K562 (cell line): Measurements from ENCODE around the gene TYW5. TPM values are rescaled to one million over a fixed set of nuclear protein-coding genes. Genes with fewer than 3 reads are reported as not detected.

Experiments
- ATAC-seq: fragments of 200-7000 bp; cut with Tn5 transposase; 3 replicates; pipeline ENCODE4 v1.9.1; 2020; ENCODE audit warnings: moderate library complexity
- BruUV-seq: library from RNA; stranded (reverse); fragments of 400-500 nt; replicated peaks from 2 replicates; lab custom pipeline; 2021; lab: Mats Ljungman, UMichigan
- CTCF ChIA-PET: fragments of 300-600 bp; formaldehyde crosslinking; extraction: SDS; loops from one replicate; lab custom pipeline; 2021; ENCODE audit warnings: low intra/inter-chr PET ratio; lab: Yijun Ruan, JAX
- POLR2A ChIA-PET: fragments of 300-600, 350-650 bp; sonication (Branson Sonifier 250); formaldehyde crosslinking; extraction: SDS; loops from one replicate; lab custom pipeline; 2021; ENCODE audit warnings: antibody characterized with exemption, inconsistent platforms; lab: Yijun Ruan, JAX
- DNase-seq, 4 experiments: peaks; one replicate each; pipeline versions ENCODE4 v3.0.0 to v3.0.0-alpha.2; 2011 to 2018; ENCODE audit warnings: low spot score in 3 of 4, mixed read lengths in 3 of 4; ENCODE audit errors: extremely low read depth in 1 of 4
- FAIRE-seq: peaks from 2 replicates; lab custom pipeline; 2011; peaks lifted over from hg19 to GRCh38; lab: Jason Lieb, UNC
- H2AFZ ChIP-seq: 2 replicates; pipeline ENCODE4 v1.6.0; 2011; ENCODE audit warnings: low read depth, low read length, control low read depth, inconsistent platforms
- H3K27ac ChIP-seq: fragments of 200-600 bp; 3 replicates; pipeline ENCODE4 v1.8.0; 2011; ENCODE audit warnings: low read depth, mild to moderate bottlenecking, control low read depth, inconsistent platforms, low read length, moderate library complexity, mixed read lengths; ENCODE audit errors: extremely low read depth
- H3K27me3 ChIP-seq, 2 experiments: fragments of 300-600 bp in 1 of 2; 2 replicates in 1 of 2; 3 replicates in 1 of 2; pipeline versions ENCODE4 v1.6.0 to v1.8.0; 2011; ENCODE audit warnings: inconsistent platforms in 2 of 2, low read length in 2 of 2, mild to moderate bottlenecking in 1 of 2, mixed read lengths in 1 of 2, moderate library complexity in 1 of 2; ENCODE audit not compliant: control insufficient read depth in 2 of 2, insufficient read depth in 2 of 2
- H3K36me3 ChIP-seq: fragments of 300-600 bp; 3 replicates; pipeline ENCODE4 v1.8.0; 2011; ENCODE audit warnings: mild to moderate bottlenecking, low read length, inconsistent platforms; ENCODE audit not compliant: control insufficient read depth, insufficient read depth
- H3K4me1 ChIP-seq, 2 experiments: fragments of 200-600 bp in 1 of 2; replicated peaks in 1 of 2; 2 replicates in 1 of 2; 3 replicates in 1 of 2; pipeline versions ENCODE4 v1.5.1 to v1.8.0; 2011; ENCODE audit warnings: inconsistent platforms in 2 of 2, low read length in 2 of 2, mild to moderate bottlenecking in 1 of 2, mixed read lengths in 1 of 2, moderate library complexity in 1 of 2; ENCODE audit not compliant: control insufficient read depth in 2 of 2, insufficient read depth in 2 of 2
- H3K4me2 ChIP-seq: 2 replicates; pipeline ENCODE4 v1.6.1; 2011; ENCODE audit warnings: low read length, control low read depth, inconsistent platforms, mixed read lengths; ENCODE audit not compliant: insufficient read depth
- H3K4me3 ChIP-seq: fragments of 200-600 bp; sonication (generic), shearing (Covaris generic); 2 replicates; pipeline ENCODE4 v1.5.1; 2016; ENCODE audit warnings: control low read depth, inconsistent platforms
- H3K79me2 ChIP-seq: fragments of 200-600 bp; 3 replicates; pipeline ENCODE4 v1.8.0; 2011; ENCODE audit warnings: low read length, inconsistent platforms; ENCODE audit not compliant: control insufficient read depth, insufficient read depth
- H3K9ac ChIP-seq, 2 experiments: 2 replicates each; pipeline versions ENCODE4 v1.6.0 to v1.6.1; 2011; ENCODE audit warnings: low read depth in 2 of 2, low read length in 2 of 2, control low read depth in 1 of 2, inconsistent platforms in 1 of 2, mild to moderate bottlenecking in 1 of 2, mixed read lengths in 1 of 2; ENCODE audit not compliant: insufficient read depth in 1 of 2
- H3K9me1 ChIP-seq: one replicate; pipeline ENCODE4 v1.6.0; 2011; ENCODE audit warnings: inconsistent platforms, mild to moderate bottlenecking, low read length, moderate library complexity; ENCODE audit not compliant: control insufficient read depth, insufficient read depth
- H3K9me3 ChIP-seq: replicated peaks from 2 replicates; pipeline ENCODE4 v1.5.1; 2011; ENCODE audit warnings: low read depth, low read length, inconsistent platforms; ENCODE audit not compliant: control insufficient read depth, insufficient read depth
- H4K20me1 ChIP-seq: replicated peaks from 2 replicates; pipeline ENCODE4 v1.6.1; 2011; ENCODE audit warnings: low read length, inconsistent platforms, mixed read lengths; ENCODE audit not compliant: control insufficient read depth, insufficient read depth
- ILF3 ChIP-seq: fragments of 450-650 bp; IDR thresholded peaks from 2 replicates; pipeline ENCODE4 v1.6.1; 2018; ENCODE audit warnings: antibody characterized with exemption, mild to moderate bottlenecking, moderate library complexity, borderline replicate concordance
- MEIS2 ChIP-seq: fragments of 450-650 bp; IDR thresholded peaks from 2 replicates; pipeline ENCODE4 v1.6.1; 2014; ENCODE audit warnings: mild to moderate bottlenecking; ENCODE audit not compliant: partially characterized antibody
- ZNF311 ChIP-seq: fragments of 250-450 bp; sonication (Bioruptor Pico); IDR thresholded peaks from 2 replicates; pipeline ENCODE4 v1.4.0; 2020; ENCODE audit warnings: mild to moderate bottlenecking, moderate library complexity
- ZNF41 ChIP-seq: fragments of 250-450 bp; sonication (Bioruptor Pico); conservative IDR thresholded peaks from 2 replicates; pipeline ENCODE4 v1.4.0; 2020; ENCODE audit warnings: mild to moderate bottlenecking
- WGBS: fragments of 100-300 bp; shearing (Covaris generic); methylation state at CpG from one replicate; pipeline ENCODE4 v1.1.6; 2016; ENCODE audit warnings: low coverage, mixed read lengths; ENCODE audit not compliant: insufficient coverage; ENCODE audit errors: missing lambda C conversion rate; 5-methylcytosine and 5-hydroxymethylcytosine counted together
- in situ Hi-C: fragments of 300-500 bp; cut with MboI; formaldehyde crosslinking; loops from 4 replicates; pipeline ENCODE4 v1.15.0; 2018; ENCODE audit warnings: inconsistent platforms, mixed read lengths
- intact Hi-C: fragments of 100-400 bp; cut with micrococcal nuclease; formaldehyde crosslinking; loops from 2 replicates; pipeline ENCODE4 v1.14.2; 2022
- polyA plus RNA-seq, 8 experiments: library from polyadenylated mRNA; depleted of rRNA in 4 of 8; stranded (reverse) in 5 of 8; unstranded in 3 of 8; fragments of >200 nt; fragmentation: Nextera tagmentation in 2 of 8; fragmentation: Illumina TruSeq in 1 of 8; extraction: Ambion mirVana in 2 of 8; extraction: Trizol in 1 of 8; gene quantifications; 2 replicates each; pipeline versions ENCODE4 v1.2.1 to v1.2.3, GENCODE V29; 2011 to 2014; ENCODE audit warnings: inconsistent platforms in 1 of 8, missing spikeins in 1 of 8
- total RNA-seq, 7 experiments: library from RNA; depleted of rRNA in 6 of 7; stranded (reverse); fragments of >200 nt in 6 of 7; fragmentation: Illumina TruSeq in 2 of 7; extraction: Trizol in 2 of 7; gene quantifications; 2 replicates each; pipeline versions ENCODE4 v1.2.1 to v1.2.3, GENCODE V29; 2011 to 2021; ENCODE audit warnings: low replicate concordance in 1 of 7
- TF ChIP-seq, protein P1 (sequence below), 2 experiments: IDR thresholded peaks in 1 of 2; conservative IDR thresholded peaks in 1 of 2; 2 replicates each; pipeline ENCODE4 v1.6.1; 2016; ENCODE audit warnings: low read depth in 2 of 2, mild to moderate bottlenecking in 1 of 2, missing compliant biosample characterization in 1 of 2, missing genetic modification characterization in 1 of 2, moderate library complexity in 1 of 2

The TYW5 gene
- total and polyA plus RNA-seq, 9 of the 15 experiments (the other 6 are each of a cell fraction or from before 2014, with no cell fraction given): 3.6 to 7.7 (median 4.6) TPM

DNA sequence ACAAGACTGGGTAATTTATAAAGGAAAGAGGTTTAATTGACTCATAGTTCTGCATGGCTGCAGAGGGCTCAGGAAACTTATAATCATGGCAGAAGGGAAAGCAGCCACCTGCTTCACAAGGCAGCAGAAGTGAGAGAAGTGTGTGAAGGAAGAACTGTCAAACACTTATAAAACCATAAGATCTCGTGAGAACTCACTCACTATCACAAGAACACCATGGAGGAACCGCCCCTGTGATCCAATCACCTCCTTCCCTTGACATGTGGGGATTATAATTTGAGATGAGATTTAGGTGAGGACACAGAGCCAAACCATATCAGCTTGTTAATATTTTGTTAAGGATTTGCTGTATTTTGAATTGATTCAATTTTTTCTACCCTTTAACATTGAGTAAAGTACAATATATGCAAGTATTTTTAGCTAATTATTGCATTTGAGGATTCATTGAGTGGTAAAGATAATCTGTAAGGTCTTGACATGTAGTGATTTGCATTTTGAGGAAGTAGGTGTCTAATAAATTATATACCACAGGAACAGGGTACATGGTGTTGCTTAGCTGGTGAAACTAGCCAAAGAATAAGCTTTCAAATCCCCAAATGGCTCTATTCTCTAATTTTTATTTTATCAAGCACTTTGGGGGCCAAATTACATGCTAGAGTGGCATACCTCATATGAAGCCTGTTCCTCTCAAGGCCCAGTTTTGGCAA lies 48.1 kb downstream of the TYW5 start:
- Histone ChIP-seq H3K9me1 (no peaks in the 10 kb centered on the region), H3K79me2 (peaks cover 10% of the 10 kb centered on the region), H2AFZ (no peak overlapping the region), H4K20me1 (no peaks in the 10 kb centered on the region), H3K9ac (no peak overlapping the region), H3K4me2 (no peak overlapping the region), H3K27me3 (no peaks in the 10 kb centered on the region), H3K4me1 (peaks cover 3 to 15% of the 10 kb centered on the region in 2 experiments; a peak in 3 of 5 replicates), H3K36me3 (no peaks in the 10 kb centered on the region), H3K27ac (no peak overlapping the region), H3K4me3 (no peak overlapping the region), H3K9me3 (peaks cover 7% of the 10 kb centered on the region)
- 12% methylated on average over 2 of the region's 2 CpGs for WGBS
- DNase-seq: no peak
- ChIA-PET POLR2A (no interaction called here), CTCF (no interaction called here)
- no peak for FAIRE-seq
- intact Hi-C loops (no loop called here), in situ Hi-C loops (no loop called here)
- TF ChIP-seq ZNF41 (CRISPR knock-in tag) (no peak), MEIS2 (peak; percentile 67), ILF3 (no peak), ZNF311 (CRISPR knock-in tag) (no peak)
- TF ChIP-seq, protein P1, sequence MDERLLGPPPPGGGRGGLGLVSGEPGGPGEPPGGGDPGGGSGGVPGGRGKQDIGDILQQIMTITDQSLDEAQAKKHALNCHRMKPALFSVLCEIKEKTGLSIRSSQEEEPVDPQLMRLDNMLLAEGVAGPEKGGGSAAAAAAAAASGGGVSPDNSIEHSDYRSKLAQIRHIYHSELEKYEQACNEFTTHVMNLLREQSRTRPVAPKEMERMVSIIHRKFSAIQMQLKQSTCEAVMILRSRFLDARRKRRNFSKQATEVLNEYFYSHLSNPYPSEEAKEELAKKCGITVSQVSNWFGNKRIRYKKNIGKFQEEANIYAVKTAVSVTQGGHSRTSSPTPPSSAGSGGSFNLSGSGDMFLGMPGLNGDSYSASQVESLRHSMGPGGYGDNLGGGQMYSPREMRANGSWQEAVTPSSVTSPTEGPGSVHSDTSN (CRISPR knock-in tag; IDR thresholded peaks at IDR 0.05; ENCODE audit: low read depth): no peak
- TF ChIP-seq, protein P1 (tag; conservative IDR thresholded peaks at IDR 0.05; ENCODE audit: low read depth): peak; percentile 72
- no TSS peak for BruUV-seq
- no peak for ATAC-seq
